Measurements from ENCODE around the gene ARID5A.

Gene ARID5A

DNA sequence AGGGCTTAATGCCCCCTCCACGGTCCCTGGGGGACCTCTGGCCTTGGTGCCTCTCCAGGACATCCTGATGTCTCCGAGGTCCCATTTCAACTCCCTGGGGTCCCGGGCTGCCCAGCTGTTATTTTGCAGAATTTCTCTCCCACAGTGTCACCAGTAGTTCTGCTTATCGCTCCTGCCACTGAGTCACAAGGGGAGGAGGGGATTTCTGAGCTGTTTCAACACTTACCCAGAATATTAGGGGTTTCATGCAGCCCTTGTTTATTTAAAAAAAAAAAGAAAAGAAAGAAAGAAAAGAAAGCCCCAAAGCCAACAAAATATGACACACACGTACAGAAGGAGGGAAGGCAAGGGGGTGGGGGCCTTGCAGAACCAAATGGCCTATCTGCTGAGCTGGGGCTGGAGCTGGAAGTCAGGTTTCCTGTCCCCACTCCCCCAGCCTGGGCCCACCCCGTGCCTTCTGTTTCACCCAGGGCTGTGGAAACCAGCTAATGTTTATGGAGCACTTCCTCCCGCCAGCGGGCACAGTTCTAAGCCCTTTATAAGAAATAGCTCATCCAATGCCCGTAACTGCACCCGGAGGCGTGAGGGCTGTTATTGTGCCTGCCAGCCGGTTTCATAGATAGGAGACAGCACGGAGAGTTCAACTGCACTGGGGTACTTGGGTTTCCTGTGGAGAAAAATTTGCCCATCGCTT lies 8.4 kb upstream of the ARID5A start:
- DNase-seq: peak; percentile 71

DNA sequence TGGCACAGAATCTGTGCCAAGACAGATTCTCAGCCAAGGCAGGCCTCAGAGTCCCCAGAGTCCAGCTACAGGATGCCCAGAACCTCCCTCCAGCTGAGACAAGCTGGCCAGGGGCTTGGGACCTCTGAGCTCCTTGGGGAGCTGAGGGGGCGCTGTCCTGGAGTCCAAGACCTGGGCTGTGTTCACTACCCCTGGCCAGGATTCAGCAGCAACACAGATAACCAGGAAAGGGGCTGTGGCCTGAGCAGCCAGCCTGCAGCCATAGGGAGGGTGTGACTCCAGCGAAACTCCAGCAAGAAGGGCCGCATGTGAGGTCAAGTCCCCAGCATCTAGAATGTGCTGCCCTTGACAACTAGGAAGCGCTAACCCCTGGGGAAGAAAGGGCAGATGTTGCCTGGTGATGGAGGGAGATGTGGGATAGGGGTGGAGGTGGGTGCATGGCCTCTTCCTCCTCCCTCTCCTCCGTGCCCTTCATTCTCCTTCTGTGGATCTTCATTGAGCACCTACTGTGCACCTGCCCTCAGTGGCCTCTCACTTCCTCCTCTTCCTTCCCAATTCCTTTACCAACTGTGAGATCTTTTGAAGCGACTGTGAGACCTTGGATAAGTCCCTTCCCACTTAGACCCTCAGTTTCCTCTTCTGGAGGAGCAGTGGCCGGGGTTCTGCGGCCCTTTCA lies 7.7 kb upstream of the ARID5A start:
- DNase-seq: no peak

DNA sequence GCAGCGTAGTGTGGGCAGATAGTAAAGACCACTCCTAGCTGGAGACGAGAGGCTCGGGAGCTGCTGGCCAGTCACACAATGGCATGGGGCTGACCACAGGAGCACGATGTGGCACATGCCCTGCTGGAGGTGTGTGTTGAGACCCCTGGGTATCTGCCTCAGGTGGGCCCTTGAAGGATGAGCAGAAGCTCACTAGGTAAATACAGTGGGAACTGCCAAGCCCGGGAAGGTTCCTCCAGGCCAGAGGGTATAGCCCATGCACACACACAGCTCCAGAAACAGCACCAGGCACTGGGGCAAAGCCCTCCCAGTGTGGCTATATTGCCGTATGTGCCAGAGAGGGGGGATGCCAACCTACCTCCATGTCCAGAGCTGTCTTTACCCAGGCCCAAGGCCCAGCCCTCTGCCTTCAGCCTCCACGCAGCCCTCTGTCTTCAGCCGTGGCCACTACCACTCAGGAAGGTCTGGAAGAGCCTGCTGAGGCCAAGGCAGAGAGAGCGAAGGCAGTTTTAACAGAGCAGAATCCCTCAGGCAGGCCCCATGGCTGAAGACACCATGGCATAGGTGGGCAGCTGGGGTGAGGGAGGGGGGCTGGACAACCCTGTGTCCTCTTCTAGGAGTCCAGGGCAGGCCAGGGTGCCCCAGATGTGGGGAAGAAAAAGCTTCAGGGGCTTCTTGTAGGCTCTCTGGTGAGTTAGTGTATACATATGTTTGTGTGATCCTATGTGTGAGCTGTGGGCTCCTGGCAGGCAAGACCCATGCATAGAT lies 7.0 kb upstream of the ARID5A start:
- no peak for DNase-seq

DNA sequence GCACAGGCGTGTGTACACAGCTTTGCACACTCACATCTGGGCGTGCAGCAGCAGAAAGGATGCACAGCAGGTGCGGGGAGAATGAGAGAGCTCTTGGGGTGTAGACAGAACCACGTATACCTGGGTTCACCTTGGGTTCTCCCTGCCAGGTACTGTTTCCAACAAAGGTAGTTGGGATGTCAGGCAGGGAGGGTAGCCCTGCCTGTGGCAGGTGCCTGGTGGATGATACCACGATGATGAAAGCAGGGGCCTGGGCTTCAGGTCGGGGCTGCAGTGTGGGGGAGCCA lies 6.5 kb upstream of the ARID5A start:
- no peak for DNase-seq

DNA sequence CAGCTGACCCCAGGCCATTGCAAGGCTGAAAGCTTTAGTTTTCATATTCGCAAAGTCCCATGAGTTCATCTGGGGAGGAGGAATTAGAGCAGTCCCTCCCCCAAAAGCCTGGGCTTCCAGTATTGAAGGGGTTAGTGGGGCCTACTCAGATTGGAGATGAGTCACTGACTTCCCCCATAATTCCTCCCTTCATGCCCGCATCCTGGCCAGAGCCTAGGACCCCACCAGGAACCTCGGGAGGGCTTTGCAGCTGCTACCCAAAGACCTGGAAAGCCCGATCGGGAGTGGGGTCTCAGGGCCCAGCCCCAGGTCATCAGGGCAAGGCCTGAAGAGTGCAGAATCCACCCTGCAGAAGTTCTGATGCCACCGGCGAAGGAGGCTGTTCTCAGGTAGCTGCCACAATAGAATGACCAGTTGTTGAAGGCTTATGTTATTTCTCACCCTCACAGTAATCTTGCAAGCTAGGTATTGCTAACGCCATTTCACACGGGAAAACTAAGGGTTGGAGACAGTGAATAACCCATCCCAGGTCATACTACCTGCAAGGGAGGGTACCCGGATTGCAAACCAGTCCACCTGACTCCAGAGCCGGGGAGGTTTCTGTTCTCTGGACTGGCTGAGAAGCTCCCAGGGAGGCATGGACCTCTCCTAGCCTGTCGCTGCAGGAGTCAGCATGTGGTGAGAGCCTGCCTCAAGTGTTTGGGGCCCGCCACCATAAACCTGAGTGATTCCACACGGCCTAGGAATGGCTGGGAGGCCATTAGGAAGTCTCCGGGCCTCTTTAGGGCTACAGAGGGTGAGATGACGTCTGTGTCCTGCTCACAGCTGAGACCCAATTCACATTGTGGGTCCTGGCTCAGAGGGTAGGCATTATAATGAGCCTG lies 5.8 kb upstream of the ARID5A start:
- no peak for DNase-seq

DNA sequence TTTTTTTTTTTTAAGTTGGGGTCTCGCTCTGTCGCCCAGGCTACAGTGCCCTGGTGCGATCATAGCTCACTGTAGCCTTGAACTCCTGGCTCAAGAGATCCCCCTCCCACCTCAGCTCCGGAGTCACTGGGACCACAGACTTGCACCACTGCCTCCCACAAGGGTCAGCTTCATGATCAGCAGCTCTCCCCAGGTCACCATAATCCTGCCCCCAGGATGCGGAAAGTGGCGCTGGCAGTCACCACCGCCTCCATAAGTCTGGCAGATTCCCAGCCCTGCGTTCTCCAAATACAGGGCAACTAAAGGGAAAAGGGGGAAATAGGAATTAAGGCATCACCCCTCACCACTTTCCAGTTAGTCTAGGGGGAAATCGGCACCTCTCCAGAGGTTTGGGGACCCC lies 5.2 kb upstream of the ARID5A start:
- DNase-seq: no peak

DNA sequence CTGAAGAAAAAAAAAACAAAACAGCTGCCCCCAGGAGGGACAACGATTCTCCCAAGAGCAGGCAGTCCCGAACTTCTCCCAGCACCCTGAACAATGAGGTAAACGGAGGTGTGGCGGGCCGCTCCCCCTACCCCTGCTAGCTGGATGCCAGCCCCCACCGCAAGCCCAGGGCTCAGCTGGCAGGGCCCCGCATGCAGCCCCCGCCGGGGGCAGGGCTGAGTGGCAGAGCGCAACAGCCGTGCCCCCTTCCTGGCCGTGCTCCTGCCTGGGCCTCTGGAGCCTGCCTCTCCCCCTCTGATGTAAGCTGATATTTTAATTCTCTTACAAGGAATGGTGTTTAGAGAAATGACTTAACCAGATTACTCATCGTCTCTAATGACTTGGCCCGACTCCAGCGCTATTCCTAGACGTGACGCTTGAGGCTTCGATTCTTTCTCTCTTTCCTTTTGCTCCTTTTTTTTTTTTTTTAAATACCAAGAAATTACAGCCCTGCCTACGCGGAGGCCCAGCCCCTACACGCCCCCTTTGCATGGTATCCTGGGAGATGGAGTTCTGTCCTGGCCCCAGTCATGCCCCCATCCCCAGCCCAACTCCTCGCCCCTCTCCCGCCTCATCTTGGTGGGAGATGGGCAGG lies 4.6 kb upstream of the ARID5A start:
- DNase-seq: peak; percentile 91

DNA sequence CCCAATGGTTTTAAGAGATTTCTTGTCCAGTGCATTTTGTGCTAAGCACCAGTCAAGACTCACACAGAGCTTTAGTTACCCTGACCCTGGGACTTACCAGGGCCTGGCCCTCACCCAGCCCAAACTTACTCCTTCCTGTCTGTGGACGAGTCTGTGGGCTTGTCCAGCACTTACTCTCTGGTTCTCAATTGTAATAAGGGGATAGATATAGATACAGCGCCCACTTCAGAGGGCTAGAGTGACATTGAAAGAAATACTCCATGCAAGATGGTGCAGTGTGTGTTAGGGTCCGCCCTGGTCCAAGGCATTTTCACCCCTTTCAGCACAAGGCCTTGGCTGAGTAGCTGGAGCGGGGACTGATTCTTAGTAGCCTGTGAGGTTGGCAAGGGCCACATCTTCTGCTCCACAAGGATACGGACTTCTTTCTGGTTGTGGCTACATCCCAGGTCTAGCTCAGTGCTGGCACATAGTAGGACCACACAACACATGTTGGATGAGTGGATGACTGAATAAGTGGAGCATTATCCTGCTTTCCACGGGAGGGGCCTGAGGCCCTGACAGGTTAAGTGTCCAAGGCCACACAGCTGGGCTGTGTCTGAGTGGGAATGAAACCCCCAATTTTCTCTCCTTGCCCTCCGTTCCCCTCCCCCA lies 3.8 kb upstream of the ARID5A start:
- DNase-seq: no peak

DNA sequence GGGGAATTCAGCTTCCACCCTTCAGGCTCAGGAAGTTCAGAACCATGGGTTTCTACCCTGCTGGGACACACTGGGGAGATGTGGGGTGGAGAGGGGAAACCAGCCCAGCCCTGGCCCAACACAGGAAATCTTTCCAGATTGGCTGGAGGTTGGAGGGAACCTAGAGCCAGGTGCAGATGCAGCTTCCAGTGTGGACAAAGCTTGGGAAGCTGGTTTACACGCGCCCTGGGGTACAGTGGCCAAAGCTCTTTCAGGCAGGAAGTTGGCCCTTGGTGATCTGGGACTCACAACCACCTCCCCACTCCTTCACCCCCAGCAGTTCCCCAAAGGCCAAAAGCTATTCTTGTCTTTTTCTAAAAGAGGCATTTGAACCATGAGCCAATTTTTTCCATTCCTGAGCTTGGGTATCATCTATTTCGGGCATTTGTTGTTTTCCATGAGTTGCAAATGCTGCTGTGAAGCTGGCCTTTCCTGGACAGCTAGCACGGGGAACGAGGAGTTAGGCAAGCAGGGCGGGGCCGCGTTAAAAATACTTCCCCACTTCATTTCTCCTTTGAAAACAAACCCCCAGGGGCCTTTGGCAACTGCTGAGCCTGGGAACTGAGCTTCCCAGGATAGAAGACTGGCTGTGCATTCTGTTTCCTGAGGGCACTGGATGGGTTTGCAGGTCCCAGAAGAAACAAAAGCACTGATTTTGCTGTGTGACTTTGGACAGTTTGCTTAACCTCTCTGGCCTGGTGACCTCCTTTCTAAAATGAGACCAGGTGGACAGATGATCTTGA lies 3.1 kb upstream of the ARID5A start:
- no peak for DNase-seq

DNA sequence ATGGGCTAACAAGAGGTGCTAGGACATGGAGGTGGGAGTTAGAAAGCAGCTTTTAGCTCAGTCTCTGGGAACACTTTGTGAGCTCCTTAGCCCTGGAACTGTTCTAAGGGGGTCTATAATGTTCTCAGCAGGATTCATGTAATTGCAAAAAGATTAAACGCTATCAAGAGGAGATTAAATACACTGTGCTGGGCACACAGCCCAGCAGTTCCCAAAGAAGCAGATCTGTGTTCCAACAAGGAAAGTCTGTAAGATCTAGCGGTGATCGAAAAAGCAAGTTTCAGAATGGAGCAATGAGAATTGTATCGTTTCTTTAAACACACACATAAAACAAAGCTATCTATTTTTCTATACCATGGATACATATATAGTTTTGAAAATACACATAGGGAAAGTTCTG lies 2.4 kb upstream of the ARID5A start:
- DNase-seq: no peak

DNA sequence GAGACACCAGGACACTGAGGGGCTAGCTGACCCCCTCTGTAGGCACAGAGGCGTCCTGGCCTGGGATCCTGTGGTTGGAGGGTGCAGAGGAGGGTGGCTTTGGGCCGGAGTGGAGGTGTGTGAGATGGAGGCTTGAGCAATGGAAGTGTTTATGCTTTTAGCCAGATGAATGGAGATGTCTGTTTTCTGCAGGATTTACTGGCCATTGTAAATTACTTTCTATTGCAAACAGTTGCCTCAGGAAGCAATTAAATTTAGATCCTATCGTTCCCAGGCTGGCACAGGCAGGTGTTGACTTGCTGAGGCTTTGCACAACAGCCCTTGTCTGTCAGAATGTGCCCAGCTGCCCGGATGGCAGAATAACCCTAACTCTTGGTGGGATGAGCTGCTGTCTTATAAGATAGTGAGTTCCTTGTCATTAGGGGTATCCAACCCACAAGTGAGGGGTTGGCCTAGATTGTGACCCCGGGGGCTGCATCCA lies 1.8 kb upstream of the ARID5A start:
- DNase-seq: no peak

DNA sequence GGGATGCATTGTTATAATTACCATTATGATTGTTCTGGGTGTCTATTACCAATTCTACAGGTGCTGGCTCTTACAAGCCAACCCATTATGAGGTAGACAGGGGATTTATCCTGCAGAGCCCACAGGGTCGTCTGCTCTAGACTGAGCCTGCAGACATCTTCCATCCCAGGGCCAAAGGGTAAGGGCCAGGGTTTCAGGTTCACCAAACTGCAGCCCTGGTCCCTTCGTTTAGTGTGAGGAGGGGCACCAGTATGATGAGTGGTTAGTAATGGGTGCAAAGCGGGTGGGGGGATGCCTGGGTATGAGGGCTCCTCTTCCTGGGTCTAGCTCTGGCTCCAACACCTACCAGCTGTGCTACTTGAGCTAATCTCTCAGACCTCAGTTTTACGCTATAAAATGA lies 1.2 kb upstream of the ARID5A start:
- DNase-seq: no peak

DNA sequence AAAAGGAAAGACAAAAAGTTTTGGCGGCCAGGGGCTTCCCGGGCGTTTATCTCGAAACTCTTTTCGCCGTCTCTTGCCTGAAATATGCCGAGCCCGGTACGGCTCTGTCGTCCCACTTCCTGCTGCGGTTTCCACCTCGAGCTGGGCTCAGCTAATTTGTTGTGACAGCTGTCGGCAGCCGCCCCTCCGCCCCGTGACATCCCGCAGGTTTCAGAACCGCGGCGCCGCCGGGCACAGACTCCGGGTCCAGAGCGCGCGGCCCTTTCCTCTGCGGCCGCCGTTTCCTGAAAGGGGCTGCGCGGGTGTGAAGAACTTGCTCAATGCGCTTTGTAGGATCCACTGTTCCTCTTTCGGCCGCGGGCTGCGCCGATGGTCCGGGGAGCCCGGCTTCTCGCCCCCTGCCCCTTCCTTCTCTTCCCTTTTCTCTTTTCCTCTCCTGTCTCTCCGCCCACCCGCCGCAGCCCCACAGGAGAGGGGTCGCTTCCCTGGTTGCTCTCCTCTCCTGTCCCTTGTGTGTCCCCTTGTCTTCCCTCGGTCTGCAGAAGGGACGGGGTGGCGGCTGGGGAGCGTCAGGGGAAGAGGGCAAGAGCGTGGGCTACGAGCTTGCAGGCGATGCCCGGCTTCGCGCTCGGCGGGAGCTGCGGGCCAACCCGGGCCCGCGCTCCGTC lies 648 bp downstream of the ARID5A start:
- DNase-seq: peak; percentile 92

DNA sequence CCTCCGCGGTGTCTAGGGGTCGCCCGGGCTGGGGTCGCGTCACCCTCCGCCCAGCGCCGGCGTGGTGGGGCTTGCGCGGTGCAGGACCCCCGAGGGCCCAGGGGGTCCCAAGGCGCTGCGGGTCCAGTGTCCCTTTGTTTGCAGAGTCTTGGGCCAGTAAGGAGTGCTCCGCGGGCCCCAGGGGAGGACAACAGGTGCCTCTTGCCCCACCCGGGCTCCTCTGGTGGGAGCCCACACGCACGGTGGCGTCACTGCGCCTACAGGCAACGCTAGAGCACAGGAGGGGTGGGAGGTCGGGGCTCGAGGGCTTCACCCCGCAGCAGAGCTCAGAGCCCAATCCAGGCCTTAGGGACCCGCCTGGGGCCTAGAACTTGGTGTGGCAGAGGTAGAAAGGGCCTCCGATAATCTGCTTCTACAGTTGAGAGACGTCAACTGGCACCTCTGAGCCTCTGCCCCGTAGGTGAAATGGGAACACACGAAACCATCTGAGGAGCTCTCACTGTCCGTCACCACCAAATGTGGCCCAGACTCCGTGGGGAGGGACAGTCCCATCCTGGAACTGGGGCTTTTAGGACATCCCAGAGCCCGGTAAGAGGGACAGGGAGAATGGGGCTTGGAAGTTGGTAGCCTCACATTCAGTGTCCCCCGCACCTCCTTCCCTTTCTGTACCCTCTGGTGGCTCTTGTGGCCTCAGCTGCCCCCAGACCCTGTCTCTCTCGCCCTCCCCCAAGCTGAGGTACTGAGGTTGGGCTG lies 1.4 kb downstream of the ARID5A start:
- peak; percentile 73 for DNase-seq

DNA sequence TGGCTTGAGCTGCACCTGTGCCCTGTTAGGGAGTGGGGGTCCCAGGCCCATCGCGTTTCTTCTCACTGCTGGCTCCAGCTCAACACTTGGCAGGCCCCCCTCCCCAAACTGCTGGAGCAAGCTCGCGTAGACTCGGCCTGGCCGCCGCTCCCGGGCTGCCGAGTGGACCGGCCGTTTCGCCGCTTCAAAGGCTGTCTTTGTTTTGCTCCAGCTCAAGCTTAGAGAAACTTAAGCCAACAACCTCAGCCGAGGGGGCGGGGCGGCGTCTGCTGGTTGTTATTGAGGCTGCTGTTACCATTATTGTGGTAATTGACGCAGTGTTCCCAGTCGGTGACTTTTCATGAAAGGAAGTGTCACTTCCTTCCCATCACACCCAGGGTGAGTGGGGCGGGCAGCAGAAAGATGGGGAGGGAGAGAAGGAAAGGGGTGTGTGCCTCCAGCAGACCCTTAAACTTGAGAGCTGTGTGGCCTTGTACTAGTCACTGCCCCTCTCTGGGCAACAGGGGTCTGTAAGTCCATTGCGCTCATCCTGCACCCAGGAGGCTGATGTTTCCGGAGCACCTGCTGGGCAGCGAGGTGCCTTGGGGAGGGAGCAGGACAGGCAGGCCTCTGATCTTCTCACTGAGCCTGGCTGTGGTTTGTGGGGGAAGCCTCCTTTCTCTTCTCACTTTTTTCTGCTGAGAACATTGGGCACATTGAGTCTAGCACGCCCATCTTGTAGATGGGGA lies 2.1 kb downstream of the ARID5A start:
- DNase-seq: peak; percentile 94

DNA sequence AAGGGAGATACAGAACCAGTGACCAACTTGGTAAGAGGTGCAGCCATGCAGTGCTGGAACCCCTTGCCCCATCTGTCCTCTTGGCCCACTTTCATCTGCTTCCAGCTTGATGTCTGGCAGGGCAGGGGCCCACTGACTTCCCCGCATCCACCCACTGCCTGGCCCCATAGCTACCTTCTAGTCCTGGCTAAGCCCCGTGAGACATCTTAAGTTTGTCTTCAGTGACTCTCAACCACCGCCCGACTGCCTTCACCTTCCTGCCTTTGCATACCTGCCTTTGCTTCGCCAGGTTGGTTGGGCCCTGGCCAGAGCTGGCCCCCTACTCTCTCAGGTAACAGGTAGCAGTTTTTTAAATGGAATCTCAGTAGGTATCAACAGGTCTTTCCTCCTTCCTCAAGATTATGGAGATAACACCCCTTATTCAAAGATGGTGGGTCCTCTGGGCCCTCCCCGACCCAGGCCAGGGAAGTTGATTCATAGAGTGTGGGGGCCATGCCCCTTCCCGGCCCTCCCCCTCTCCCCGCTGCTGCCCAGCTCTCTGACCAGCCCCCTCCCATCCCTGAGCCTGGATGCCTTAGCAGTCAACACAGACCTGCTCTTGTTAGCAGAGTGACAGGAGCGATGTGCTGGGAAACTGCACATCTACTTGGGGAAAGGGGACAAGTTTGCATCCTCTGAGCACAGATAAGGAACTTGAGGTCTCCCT lies 2.8 kb downstream of the ARID5A start:
- no peak for DNase-seq

DNA sequence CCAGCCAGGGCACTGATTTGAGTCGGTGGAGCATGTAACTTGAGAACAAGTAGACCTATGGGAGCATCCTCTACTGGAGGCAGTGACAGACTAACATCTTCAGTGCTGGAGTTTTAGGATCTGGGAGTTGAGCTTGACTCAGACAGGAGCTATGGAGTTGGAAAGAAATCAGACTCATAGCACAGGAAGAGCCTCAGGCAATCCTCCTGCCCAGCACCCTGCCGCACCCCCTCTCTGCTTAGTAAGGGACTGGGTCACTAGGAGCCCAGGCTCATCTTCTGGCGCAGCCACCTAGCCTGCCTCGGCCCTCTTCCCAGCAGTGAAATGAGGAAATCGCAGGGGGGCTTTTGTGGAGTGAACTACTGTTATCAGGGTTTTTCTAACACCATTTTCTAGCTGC lies 3.6 kb downstream of the ARID5A start:
- no peak for DNase-seq

DNA sequence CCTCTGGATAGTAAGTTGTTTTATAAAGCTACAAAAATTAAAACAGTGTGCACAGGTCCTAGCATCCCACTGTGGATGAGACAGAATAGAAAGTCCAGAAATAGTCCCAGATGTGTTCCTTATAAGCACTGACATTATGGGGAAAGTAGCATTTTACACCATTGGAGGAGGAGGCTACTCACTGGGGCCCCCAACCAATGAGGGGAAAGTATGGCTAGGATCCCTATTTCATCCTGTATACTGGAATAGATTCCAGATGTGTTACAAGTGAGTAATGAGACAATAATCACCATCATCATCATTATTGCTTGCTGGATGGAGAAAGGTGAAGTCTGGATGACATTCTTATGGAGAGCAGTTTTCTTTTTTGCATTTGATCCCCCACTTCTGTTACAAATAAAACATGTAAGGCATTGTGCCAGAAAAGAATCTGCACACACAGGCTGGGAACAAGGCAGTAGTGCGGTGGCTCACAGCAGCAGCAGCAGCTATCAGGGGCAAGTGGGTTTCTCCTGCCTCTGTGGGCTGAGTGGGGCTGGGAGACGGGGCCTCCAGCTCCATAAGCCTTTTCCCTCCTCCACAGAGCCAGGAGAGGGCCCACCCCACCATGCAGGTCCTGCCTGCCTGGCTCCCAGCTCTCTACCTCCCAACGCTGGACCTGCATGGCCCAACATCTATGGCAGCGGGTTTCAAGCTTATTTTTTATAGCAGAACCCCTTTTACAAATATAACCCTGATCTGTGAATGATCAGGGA lies 5.0 kb downstream of the ARID5A start:
- DNase-seq: no peak

Data from CD4-positive, alpha-beta T cell treated with Interleukin-10 for 1 hour (primary cell).